Heart left ventricle (tissue), 16 donors: ENCODE data around the gene YBX2. TPM values are rescaled to one million over a fixed set of nuclear protein-coding genes. Genes with fewer than 3 reads are reported as not detected.

ENCODE experiments used
- ATAC-seq, 4 donors: fragments of 200-7000 bp; cut with Tn5 transposase; one replicate each; pipeline ENCODE4 v1.9.1; 2020 to 2022; ENCODE audit warnings: moderate library complexity in 4 of 4, mild to moderate bottlenecking in 3 of 4, moderate number of reproducible peaks in 1 of 4
- DNase-seq, 5 donors: peaks; one replicate each; pipeline ENCODE4 v3.0.0-alpha.2; 2020
- H3K27ac ChIP-seq, 12 donors: fragments of 200-600 bp; sonication (generic) in 4 of 12; one replicate each; pipeline versions ENCODE4 v1.5.0 to v1.8.0; 2016 to 2022; ENCODE audit warnings: mild to moderate bottlenecking in 2 of 12
- H3K27me3 ChIP-seq, 9 donors: fragments of 200-600 bp; sonication (generic) in 2 of 9; one replicate each; pipeline versions ENCODE4 v1.5.1 to v1.8.0; 2016 to 2022; ENCODE audit warnings: mild to moderate bottlenecking in 3 of 9
- H3K36me3 ChIP-seq, 9 donors: fragments of 200-600 bp; sonication (generic) in 2 of 9; one replicate each; pipeline versions ENCODE4 v1.5.0 to v1.8.0; 2018 to 2022; ENCODE audit warnings: mild to moderate bottlenecking in 2 of 9
- H3K4me1 ChIP-seq, 12 donors: fragments of 200-600 bp; sonication (generic) in 4 of 12; one replicate each; pipeline versions ENCODE4 v1.5.0 to v1.8.0; 2016 to 2022; ENCODE audit warnings: mild to moderate bottlenecking in 3 of 12
- H3K4me3 ChIP-seq, 12 donors: fragments of 200-600 bp; sonication (generic) in 4 of 12; one replicate each; pipeline versions ENCODE4 v1.5.0 to v1.8.0; 2017 to 2022; ENCODE audit warnings: mild to moderate bottlenecking in 9 of 12, moderate library complexity in 4 of 12
- H3K9me3 ChIP-seq, 12 donors: fragments of 200-600 bp; sonication (generic) in 4 of 12; one replicate each; pipeline versions ENCODE4 v1.5.0 to v1.8.0; 2016 to 2022; ENCODE audit warnings: mild to moderate bottlenecking in 1 of 12
- CTCF ChIP-seq, 12 donors: fragments of 200-600 bp; sonication (generic) in 4 of 12; IDR thresholded peaks; one replicate each; pipeline versions ENCODE4 v1.5.0 to v1.8.0; 2018 to 2022; ENCODE audit warnings: antibody characterized with exemption in 12 of 12, mild to moderate bottlenecking in 5 of 12
- POLR2A ChIP-seq, 2 donors: fragments of 450-650 bp; IDR thresholded peaks; one replicate each; pipeline ENCODE4 v1.6.1; 2017; ENCODE audit warnings: antibody characterized with exemption in 2 of 2, mild to moderate bottlenecking in 2 of 2, moderate library complexity in 2 of 2
- WGBS, 4 donors: extraction: QIAGEN DNeasy Blood & Tissue Kit in 2 of 4; methylation state at CpG; one replicate each; pipeline versions ENCODE4 v1.1.5 to v1.1.7; 2013 to 2018; 5-methylcytosine and 5-hydroxymethylcytosine counted together
- intact Hi-C, 10 donors: fragments of 100-400 bp; cut with DNase I; formaldehyde crosslinking; loops; one replicate each; pipeline versions ENCODE4 v1.11.1 to v1.14.2; 2022
- polyA plus RNA-seq, 2 donors: library from polyadenylated mRNA; stranded (reverse); fragments of 200-250 nt; gene quantifications; one replicate each; pipeline ENCODE4 v1.2.3, GENCODE V29; 2013
- total RNA-seq, 9 donors: library from RNA; depleted of rRNA in 2 of 9; stranded (reverse); fragments of >200 nt in 2 of 9; fragmentation: NEBNext Ultra II Directional in 3 of 9; extraction: Animal tissue kit (Norgen Biotek cat#: 25700) in 3 of 9; gene quantifications; one replicate each; pipeline versions ENCODE4 v1.1.0 to v1.2.4, GENCODE V29; 2016 to 2023
- donor health status: ischemic (EF 13 %, LVEDD 7.1; RV severe dilation, severe dysfunction).
- donor health status: healthy with polysubstance abuse.
- donor health status: DM: no; HTN: yes; CAD: no.
- donor health status: DM: no; HTN: no; CAD: no.
- donor health status: ischemic (EF 25% LVEDD 6.9; RV normal size, moderate dysfunction).
- donor health status: ischemic (EF 25% LVEDD 5.7; RV mildly dilated, moderate dysfunction).
- donor health status: healthy.
- donor health status: DM: yes; HTN: yes; CAD: no.
- donor health status: ischemic (EF 35%, LVEDD 5.7; RV mildly dilated, moderate dysfunction).
- donor health status: nonischemic (EF 11% LVEDD 7.7; RV severe dilation, severe dysfunction).
- donor health status: DM: yes; HTN: yes; CAD: no.
- donor health status: PGD.
- donor health status: ischemic (EF 29% LVEDD 5.4; RV normal size, mild dysfunction).
- donor health status: nonischemic (EF 23%, LVEDD 6.1; RV moderate dilation, normal function).

The YBX2 gene
- total and polyA plus RNA-seq, 11 donors = 0.32 to 2.0 (median 0.56) TPM

GRCh38 chr17:7290685-7291084 lies 3.8 kb downstream of the YBX2 start:
- intact Hi-C loops = loop anchor here in 1 of 10 donors (10.0 kb wide), 1 partner anchor 246 kb away; the partner anchor contains the start of gene SLC16A11
- Histone ChIP-seq H3K4me1 (peaks cover 2 to 58% (median 38%) of the 10 kb centered on the region in 12 donors), H3K36me3 (peaks cover 0 to 24% (median 3%) of the 10 kb centered on the region in 9 donors), H3K27me3 (peaks cover 0 to 52% (median 29%) of the 10 kb centered on the region in 9 donors), H3K9me3 (no peaks in the 10 kb centered on the region), H3K4me3 (no peak overlapping the region), H3K27ac (peak overlapping the region in 9 of 12 donors; percentile 10 to 54 (median 46))
- ATAC-seq (peak in 2 of 4 donors; percentile 0 to 2), DNase-seq (peak in 1 of 5 donors; percentile 39)
- TF ChIP-seq CTCF (IDR thresholded peaks at IDR 0.05) (no peak), POLR2A (IDR thresholded peaks at IDR 0.05) (no peak)
- WGBS, 4 donors = 31 to 54% (median 43%) methylated on average over 11 of the region's 11 CpGs

DNA sequence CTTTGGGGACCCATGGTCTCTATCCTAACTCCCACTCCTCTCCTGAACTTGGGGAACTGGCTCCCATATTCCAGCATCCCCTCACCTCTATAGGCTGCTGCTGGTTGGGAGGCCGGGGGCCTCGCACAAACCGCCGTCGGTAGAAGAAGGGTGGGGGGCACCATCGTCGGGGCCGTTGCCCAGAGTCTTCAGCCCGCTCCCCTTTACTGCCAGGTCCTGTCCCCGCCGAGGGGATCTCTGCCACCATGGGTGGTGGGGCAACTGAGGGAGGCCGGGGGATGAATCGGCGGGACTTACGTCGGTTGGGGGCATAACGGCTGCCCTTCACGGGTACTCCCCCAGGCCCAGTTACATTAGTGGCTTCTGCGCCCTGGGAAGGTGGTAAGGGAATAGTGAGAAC lies 4.3 kb downstream of the YBX2 start:
- Histone ChIP-seq H3K4me3 (no peak overlapping the region), H3K9me3 (no peaks in the 10 kb centered on the region), H3K27me3 (peaks cover 0 to 46% (median 26%) of the 10 kb centered on the region in 9 donors), H3K27ac (peak overlapping the region in 6 of 12 donors; percentile 5 to 54 (median 32)), H3K4me1 (peaks cover 2 to 53% (median 34%) of the 10 kb centered on the region in 12 donors), H3K36me3 (peaks cover 0 to 29% (median 6%) of the 10 kb centered on the region in 9 donors)
- DNase-seq = no peak
- TF ChIP-seq POLR2A (IDR thresholded peaks at IDR 0.05) (no peak), CTCF (IDR thresholded peaks at IDR 0.05) (no peak)
- intact Hi-C loops = loop anchor here in 1 of 10 donors (10.0 kb wide), 1 partner anchor 245 kb away; the partner anchor contains the start of gene SLC16A11
- peak in 1 of 4 donors; percentile 0 for ATAC-seq
- WGBS, 4 donors = 87 to 91% (median 89%) methylated on average over 8 to 19 of the region's 19 CpGs

DNA sequence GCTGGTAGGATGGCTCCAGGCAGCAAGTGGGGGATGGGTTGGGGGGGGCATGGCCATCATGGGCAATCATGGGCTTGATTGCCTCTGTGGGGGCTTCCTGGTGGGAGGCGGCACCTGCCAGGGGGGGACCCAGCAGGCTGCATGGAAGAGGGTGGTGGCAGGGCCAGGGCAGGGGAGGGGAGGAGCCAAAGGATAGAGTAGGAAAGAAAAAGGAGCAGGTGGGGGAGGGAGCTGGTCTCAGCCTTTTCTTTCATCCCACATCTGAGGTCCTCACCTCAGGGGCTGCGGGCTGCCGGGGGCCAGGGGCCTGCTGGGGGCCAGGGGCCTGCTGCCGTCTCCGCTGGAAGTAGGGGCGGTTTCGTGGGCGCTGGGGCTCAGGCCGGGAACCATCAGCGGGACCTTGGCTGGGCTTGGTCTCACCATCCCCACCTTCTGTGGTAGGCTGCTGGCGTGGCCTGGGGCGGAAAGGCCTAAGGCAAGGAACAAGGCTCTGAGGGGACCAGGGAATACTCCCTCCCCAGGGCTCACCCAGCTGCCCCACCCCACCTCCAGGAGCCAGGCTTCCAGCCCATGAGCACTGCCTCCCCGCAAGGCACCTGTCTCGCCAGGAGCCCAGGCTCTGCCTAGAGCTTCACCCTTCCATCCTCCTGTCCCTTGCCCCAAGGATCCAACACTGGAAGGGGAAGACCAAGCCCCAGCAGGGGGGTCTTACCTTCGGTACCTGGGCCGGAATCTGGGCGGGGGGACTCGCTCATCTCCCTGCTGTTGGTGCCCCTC lies 5.0 kb downstream of the YBX2 start:
- peak overlapping the region in 6 of 12 donors; percentile 5 to 51 (median 32) for H3K27ac ChIP-seq
- no peak for TF ChIP-seq POLR2A (IDR thresholded peaks at IDR 0.05)
- TF ChIP-seq CTCF (IDR thresholded peaks at IDR 0.05) = no peak
- ATAC-seq (peak; percentile 7 to 29 (median 25)), DNase-seq (peak in 1 of 5 donors; percentile 36)
- H3K9me3 ChIP-seq = no peaks in the 10 kb centered on the region
- intact Hi-C loops = loop anchor here in 3 of 10 donors (10.0 kb wide), 2 partner anchors 55 to 245 kb away; partner anchors contain the start of gene SLC16A11 (in 1 of the 3)
- H3K4me1 ChIP-seq = peaks cover 2 to 53% (median 29%) of the 10 kb centered on the region in 12 donors
- H3K27me3 ChIP-seq = peaks cover 0 to 40% (median 23%) of the 10 kb centered on the region in 9 donors
- H3K4me3 ChIP-seq = no peak overlapping the region
- H3K36me3 ChIP-seq = peaks cover 0 to 36% (median 12%) of the 10 kb centered on the region in 9 donors
- WGBS, 4 donors = 54 to 74% (median 65%) methylated on average over 9 to 18 of the region's 18 CpGs

DNA sequence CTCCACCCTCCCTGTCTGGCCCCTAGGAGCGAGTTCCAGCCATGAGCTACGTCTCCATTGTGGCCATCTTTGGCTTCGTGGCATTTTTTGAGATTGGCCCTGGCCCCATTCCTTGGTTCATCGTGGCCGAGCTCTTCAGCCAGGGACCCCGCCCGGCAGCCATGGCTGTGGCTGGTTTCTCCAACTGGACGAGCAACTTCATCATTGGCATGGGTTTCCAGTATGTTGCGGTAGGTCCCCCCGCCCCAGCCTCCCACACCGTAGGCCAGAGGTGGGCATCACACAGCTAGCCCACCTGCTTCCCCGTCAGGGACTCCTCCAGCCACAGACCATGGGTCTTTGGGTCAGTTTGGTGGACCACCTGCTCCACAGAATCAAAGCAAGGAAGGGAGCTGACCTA lies 8.8 kb downstream of the YBX2 start:
- intact Hi-C loops = loop anchor here in 2 of 10 donors (10.0 kb wide), 1 partner anchor 59 kb away; no protein-coding TSS in a partner anchor
- H3K36me3 ChIP-seq = peaks cover 0 to 46% (median 13%) of the 10 kb centered on the region in 9 donors
- H3K27ac ChIP-seq = peak overlapping the region in 1 of 12 donors; percentile 97
- H3K27me3 ChIP-seq = peaks cover 0 to 30% (median 5%) of the 10 kb centered on the region in 9 donors
- H3K4me3 ChIP-seq = no peak overlapping the region
- ATAC-seq (no peak), DNase-seq (no peak)
- TF ChIP-seq POLR2A (IDR thresholded peaks at IDR 0.05) (no peak), CTCF (IDR thresholded peaks at IDR 0.05) (no peak)
- H3K4me1 ChIP-seq = peaks cover 4 to 48% (median 20%) of the 10 kb centered on the region in 12 donors
- 71 to 82% (median 77%) methylated on average over 4 to 12 of the region's 12 CpGs for WGBS, 4 donors
- no peaks in the 10 kb centered on the region for H3K9me3 ChIP-seq
